DMS53 (cell line): ENCODE results near the gene SLC6A20.
"Not testable (repeated sequence)": the region's sequence is repeated elsewhere in the genome, so short reads cannot be mapped to it uniquely, and the experiment has no call there.

ENCODE experiments used
- DNase-seq: peaks from one replicate; lab custom pipeline; 2025; lab: John Stamatoyannopoulos, UW

The SLC6A20 gene

DNA sequence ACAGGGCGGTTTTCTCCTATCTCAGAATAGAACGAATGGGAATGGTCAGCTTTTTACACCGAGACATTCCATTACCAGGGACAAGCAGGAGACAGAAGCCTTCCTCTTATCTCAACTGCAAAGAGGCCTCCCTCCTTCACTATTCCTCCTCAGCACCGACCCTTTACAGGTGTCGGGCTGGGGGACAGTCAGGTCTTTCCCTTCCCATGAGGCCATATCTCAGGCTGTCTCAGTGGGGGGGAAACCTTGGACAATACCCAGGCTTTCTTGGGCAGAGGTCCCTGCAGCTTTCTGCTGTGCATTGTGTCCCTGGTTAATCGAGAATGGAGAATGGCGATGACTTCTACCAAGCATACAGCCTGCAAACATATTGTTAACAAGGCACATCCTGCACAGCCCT lies 39.2 kb downstream of the SLC6A20 start:
- not testable (repeated sequence) for DNase-seq

DNA sequence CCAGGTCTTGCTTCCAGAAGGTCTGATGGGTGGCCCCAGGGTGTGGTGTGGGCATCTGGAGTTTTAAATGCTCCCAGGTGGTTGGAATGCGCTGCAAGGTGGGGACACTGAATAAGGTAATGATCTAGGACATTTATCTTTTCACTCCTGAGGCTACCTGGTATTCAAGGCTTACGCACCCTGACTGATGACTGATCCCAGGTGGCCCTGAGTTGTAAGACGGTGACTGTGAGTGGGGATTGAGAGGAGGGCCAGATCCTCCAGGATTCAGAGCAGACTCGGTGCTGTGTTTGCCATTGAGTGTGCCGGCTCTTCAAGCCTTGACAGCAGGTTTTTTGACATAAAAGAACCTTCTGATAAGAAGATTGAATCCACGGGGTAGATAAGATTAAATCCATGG lies 40.3 kb downstream of the SLC6A20 start:
- DNase-seq: no peak

DNA sequence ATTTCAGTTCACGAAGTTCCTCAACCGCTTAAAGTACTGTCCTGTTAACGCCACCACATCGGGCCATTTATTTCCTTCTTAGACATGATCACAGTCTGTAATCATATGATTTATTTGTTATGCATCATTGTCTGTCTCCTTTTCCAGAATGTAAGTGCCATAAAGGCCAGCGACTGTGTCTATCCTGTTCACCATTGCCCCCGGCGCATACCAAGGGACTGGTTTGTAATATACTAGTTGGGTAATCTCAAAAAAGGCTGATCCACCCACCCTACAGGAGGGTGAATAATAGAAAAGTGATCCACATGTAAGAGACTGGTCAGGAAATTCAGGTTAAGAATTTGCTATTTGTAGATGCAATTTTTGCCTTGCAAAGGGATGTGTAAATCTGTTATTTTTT lies 41.9 kb downstream of the SLC6A20 start:
- no peak for DNase-seq

DNA sequence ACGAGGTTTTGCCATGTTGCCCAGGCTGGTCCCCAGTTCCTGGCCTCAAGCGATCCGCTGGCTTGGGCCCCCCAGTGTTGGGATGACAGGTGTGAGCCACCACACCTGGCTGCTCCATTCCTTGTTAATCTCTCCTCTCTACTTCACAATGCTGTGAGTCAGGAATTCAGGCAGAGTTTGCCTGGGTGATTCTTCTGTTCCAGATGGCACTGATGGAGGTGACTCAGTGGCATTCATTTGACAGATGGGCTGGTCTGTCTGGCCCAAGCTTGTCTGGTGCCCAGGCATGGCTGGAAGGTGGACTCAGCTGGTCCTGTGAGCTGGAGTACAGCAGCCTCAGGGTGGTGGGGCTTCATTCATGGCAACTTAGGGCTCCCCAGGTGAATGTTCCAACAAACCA lies 43.2 kb downstream of the SLC6A20 start:
- DNase-seq: no peak

DNA sequence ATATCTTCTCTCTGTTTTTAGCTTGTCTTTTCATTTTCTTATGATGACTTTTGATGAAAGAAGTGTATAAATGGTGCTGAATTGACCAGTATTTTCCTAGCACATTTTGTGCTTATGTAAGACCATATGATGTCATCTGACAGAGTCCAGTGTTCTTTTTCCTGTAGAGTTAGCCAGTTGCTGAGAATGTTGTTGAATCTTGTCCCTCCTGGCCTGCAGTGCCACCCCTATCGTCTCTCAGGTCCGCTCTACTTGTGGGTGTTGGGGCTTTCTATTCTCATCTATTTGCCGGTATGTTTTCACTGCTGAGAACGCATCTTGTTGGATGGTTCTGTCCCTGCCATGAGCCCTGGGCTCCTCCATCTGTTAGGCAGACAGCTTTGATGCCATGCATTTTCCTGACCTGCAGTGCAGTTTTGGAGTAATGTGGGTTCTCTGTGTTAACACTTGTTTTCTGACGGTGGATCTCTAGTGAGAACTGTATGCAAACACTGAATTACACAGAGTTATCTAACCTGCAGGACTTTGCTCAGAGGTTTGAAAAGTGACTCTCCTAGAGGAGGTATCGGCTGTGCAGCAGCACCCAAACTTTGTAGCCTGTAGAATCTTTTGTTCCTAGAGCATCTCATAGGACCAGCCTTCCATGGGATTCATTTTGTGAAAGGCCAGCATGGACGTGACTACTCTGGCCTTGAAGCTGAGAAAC lies 44.6 kb downstream of the SLC6A20 start:
- DNase-seq: no peak

DNA sequence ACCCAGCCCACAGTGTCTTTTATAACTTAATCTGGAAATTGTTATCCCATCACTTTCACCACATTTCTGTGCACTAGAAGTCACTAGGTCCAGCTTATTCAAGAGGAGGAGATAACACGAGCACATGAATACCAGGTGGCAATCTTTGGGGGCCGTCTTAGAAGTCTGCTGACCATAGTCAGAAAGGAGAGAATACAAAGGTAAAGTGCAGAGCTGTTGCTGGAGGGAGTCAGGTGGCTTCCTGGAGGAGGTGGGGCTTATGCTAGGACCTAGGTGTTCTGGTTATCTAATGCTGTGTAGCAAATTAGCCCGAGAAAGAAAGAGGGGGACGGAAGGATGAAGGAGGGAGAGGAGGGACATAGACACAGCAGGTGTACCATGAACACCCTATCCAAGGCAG lies 46.5 kb downstream of the SLC6A20 start:
- no peak for DNase-seq

DNA sequence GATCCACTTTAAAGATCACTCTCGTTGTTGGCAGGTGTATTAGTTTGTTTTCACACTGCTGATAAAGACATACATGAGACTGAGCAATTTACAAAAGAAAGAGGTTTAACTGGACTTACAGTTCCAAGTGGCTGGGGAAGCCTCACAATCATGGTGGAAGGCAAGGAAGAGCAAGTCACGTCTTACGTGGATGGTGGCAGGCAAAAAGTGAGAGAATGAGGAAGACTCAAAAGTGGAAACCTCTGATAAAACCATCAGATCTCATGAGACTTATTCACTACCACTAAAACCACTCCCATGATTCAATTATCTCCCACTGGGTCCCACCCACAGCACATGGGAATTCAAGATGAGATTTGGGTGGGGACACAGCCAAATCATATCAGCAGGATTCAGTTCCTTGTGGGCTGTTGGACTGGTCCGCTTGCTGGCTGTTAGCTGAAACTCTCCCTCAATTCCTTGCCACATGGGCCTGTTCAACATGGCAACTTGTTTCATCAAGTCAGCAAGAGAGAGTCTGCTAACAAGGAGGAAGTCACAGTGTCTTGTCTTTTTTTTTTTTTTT lies 47.2 kb downstream of the SLC6A20 start:
- not testable (repeated sequence) for DNase-seq

DNA sequence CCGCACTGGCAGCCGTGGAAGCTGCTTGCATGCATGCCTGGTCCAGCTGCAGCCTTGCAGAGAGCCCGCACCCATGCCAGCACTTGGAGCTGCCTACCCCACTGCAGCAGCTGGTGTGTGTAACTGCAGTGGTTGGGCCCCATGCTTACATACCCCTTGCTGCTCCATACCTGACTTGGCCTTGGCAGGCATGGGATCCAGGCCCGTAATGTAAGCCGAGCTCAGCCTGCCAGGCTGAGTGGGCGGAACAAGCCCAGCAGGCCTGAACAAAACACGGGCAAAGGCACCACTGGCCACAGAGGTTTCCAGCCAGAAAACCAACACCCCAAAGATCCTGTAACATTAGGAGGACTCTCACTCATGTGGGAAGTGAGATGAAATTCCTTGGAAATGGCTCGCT lies 48.3 kb downstream of the SLC6A20 start:
- no peak for DNase-seq

DNA sequence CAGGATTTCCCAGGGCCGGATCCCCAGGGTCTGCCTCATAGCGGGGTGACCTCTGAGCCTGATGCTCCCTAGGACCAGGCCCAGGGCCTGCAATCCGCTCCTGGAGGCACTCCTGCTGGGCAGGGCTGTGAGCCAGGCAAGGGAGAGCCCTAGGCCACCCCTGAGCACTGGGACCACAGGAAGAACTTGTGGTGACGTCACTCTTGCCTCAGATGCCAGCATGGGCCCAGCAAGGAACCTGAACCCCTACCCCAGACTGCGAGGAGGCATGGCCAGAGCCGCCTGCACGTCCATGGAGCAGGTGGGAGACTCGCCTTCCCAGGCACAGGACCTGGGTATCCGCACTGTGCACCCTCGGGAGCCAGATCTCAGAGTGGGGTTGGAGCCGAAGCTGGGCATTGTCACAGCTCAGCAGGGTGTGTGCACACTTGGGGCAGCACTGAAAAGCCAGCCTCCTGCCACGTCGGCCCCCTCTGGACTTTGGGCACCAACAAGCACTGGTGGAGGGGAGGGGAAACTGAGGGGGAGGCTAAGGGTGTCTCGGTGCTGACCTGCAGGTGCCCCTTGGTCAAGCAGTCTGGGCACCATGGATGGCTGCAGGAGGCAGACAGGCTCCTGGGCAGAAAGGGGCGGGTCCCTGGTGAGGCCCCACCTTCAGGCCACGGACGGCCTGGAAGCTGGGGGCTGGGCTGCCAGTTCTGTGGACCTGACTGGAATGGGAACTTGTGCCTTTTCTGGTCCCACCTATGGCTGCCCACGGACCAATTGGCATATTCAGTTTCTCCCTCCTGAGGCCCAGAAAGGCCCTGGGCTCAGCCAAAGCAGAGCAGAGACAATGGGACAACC lies 49.3 kb downstream of the SLC6A20 start:
- DNase-seq: no peak

DNA sequence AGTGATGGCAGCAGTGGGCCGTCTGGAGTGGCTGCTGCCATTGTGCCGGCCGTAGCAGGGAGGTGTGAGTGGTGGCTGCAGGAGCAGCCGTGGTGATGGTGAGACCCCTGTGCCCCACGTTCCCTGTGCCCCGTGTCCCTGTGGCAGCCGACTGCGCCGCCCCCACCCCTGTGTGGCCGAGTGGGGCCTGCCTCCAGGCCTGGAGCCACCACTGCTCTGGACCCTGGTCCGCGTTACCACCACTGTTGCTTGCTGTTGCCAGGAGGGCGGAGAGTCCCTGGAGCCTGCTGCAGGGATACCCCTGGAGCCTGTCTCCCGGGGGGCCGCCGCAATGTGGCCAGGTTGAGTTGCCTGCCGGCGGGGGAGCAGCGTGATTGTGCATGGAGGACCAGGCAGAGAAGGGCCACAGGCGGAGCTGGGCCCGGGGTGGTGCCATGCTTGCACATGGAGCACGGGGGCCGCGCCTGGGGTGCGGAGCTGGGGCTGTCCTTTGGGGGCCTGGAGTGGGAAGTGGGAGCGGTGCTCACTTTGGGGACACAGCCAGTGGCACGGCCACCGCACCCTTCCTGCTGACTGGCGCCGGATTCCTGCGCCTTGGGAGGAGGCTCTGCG lies 50.1 kb downstream of the SLC6A20 start:
- no peak for DNase-seq

DNA sequence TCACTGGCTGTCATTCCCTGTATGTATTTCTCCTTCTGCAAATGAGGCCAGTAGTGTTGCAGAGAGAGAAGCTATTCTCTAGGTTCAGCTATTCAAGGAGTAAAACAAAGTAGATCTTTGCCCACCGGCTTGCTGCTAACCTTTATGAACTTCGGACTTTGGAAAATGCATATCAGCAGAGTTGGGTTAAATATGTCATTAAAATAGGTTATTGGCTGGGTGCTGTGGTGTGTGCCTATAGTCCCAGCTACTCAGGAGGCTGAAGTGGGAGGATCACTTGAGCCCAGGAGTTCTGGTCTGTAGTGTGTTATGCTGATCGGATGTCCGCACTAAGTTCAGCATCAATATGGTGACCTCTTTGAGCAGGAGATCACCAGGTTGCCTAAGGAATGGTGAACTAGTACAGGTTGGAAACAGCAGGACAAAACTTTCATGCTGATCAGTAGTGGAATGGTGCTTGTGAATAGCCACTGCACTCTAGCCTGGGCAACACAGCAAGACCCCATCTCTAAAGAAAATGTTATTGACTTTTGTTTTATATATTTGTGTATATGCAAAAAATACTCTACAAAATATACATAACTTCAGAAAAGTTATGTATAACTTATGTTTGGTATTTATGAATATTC lies 53.8 kb downstream of the SLC6A20 start:
- DNase-seq: no peak

DNA sequence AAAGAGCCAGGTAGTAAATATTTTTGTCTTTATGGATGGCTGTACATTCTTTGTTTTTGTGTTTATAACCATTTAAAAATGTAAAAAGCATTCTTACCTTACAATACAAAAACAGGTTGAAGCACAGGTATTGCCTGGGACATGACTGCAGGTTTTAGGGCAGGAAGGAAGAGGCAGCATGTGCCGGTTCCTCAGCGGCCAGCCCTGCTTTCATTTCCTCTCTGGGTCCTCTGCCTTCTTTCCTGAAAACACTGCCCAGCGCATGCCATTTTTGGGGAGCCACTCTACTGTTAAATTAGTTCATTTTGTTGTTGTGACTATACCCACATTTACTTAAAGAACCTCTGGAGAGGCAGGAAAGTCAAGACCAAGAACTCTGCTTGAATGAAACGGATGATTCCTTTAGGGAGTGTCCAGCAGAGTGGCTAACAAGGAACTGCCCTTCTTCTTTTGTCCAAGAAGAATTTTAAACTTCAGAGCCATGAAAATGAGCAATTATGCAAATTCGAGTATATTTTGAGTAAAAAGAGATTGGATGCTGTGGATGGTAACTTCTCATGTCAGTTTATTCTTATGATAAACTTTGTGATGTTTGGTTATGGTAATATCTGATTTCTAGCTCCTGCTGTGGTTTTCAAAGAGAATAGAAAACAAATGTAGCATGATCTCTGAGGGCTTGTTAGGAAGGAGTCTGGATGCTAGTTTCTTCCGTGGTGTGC lies 54.4 kb downstream of the SLC6A20 start:
- DNase-seq: no peak

DNA sequence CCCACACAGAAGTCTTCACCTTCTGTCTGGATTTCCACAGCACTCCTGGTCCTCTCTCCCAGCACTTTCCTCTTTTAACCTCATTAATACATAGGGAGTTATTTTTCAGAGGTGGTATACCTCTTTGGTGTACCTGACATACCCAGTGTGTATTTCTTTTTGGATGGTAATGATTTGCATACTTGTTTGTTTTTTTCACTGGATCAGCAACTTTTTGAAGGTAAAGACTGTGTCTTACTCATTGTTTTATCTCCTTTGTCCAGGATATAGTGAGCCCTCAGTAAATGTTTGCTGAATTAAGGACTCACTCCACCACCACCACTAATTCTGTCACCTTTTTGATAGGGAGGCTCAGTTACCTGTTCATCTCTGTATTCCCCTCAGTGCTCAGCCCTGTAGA lies 55.1 kb downstream of the SLC6A20 start:
- DNase-seq: no peak

DNA sequence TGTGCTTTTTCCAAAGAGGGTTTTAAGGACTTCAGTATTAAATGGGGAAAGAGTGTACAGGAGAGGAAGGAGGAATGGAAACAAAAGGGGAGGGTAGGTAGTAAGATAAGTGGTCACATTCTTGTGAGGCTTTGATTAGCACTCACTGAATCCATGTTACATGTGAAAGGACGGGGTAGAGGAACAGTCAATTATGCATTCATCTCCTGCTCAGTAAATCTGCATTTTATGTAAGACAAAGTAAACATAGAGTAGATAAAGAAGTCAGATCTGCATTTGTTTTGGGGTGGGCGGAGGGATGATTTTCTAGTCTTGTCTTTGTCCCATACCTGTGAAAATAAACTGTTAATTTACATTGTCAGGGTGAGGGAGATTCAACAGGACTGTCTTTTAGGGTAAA lies 56.3 kb downstream of the SLC6A20 start:
- DNase-seq: no peak

DNA sequence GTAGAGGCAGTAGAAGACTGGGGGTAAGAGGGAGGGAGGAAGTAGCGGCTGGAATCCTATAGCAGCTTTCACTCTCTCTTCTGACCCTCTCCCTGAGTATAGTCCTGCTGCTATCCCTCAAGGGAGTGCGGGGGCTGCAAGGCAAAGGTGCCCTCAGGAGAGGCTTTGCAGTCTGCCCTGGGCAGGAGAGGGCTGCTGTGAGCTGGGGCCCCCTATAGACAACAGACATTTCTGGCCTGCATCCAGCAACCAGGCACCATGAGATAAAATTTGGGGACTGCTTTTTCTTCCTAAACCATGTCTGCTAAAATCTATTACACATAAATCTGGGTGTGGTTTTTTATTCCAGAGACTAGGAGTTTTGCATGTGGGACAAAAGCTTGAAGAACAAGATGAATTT lies 59.1 kb downstream of the SLC6A20 start:
- DNase-seq: no peak

DNA sequence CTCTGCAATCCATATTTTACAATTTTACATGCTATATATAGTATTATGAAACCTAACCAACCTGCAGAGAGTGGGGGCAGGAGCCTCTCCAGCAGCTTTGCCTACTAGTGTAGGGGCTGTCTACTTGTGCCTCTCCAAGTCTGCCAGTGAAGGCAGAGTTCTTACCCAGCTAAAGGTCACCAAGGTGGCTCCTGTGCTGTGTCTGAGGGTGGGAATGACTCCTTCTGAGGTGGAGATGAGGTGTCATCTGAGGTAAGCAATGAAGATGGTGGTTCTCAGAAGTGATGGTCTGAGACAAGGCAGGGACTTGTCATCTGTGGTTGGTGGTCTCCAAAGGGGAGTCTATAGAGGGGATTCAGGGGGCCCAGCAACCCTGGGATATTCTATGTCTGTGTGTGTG lies 59.6 kb downstream of the SLC6A20 start:
- no peak for DNase-seq

DNA sequence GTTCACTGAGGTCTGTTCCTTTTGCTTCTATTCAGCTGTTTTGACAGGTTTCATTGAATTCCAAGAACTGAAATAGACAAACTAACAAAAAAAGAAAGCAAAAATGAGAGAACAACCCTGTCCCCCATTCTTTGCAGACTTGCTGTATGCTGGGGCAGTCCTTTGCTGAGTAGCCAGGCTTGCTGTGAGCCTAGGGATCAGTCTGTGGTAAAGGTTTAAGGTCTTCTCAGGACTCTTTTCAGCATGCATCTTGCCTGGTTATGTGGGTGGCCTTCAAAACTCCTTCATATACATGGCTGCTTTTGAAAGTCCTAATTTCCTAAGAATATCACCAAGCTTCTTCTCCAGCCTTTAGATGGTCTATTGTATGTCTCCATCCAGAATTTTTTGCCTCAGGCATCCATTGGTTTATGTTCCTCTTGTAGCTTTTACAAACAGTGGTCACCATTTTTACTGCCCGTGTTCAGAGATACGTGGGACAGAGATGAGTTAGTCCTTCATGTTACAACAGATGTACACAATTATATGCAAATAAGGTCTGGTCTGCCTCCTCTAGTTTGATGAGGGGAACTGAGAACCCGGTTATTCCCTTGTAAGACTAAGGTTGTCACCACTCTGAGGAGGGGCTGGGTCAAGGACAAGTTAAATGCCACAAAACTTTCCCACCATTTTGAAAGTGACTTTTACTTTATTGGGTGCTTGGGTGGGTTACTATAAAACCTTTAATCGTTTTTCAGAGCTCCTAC lies 65.8 kb downstream of the SLC6A20 start:
- DNase-seq: no peak

DNA sequence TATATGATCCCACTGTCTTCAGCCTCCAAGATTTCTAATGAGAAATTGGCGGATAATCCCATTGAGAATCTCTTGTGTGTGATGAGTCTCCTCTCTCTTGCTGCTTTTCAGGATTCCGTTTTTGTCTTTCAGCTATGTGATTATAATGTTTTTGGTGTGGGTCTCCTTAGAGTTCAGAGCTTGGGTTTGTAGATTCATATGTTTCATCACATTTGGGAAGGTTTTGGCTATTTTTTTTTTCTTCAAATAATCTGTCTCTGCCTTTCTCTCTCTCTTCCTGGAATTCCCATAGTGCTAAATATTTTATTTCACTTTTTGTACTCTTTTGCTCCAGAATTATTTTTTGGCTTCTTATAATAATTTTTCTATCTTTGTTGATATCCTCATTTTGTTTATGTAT lies 66.7 kb downstream of the SLC6A20 start:
- no peak for DNase-seq

DNA sequence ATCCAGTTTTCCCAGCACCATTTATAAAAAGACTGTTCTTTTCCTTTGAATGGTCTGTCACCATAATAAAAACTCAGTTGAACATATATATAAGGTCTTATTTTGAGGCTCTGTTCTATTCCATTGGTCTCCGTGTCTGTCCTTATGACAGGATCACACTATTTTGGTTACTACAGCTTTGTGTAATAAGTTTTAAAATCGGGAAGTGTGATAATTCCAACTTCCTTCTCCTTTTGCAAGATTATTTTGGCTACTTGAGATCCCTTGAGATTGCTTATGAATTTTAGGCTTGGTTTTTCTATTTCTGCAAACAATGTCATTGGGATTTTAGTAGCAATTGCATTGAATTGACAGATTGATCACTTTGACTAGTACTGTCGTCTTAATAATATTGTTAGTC lies 71.4 kb downstream of the SLC6A20 start:
- no peak for DNase-seq

DNA sequence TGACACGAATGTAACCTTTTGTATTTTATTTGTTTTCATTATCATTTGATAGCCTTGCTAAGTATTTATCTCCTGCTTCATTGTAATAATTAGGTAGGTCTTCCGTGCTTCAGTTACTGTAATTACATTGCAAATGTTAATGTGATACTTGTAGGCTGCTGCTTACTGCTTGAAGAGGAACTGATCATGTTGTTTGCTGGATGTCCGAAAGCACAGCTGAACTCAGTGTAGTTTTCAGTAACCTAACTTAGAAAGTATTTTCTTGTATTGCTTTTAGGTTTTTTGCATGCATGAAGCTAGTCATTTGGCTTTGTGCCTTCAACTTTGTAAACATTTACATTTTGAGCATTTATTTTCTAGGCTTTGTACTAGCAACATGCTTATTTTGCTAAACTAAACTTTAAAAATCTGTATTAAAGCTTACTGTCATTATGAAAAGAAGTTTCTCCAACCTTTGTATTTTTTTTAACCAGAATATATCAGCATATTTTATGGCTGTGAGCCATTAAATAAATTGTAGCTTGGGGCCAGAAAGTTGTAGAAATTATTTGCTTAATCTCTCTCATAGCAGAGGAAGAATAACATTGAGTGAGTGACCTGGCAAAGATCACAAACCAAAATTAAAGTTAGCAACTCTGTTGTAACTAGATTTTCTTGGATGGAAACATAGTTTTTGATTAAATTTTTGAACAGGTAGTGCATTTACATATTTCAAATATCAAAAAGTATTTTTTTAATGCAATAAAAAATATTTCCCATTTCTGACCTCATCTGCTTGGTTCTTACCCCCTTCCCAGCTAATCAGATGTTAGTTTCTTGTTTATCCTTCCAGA lies 76.5 kb downstream of the SLC6A20 start:
- DNase-seq: no peak
